Gastroesophageal sphincter (tissue), 3 donors: ENCODE data around the gene MSH3.

ENCODE experiments used
- CTCF ChIP-seq, 4 experiments: fragments of 200-600 bp in 2 of 4; fragments of 450-650 bp in 2 of 4; sonication (generic) in 1 of 4; IDR thresholded peaks; one replicate each; pipeline ENCODE4 v1.5.1; 2017 to 2019; ENCODE audit warnings: antibody characterized with exemption in 4 of 4, mild to moderate bottlenecking in 2 of 4, moderate library complexity in 2 of 4
- POLR2A ChIP-seq, 2 donors: fragments of 450-650 bp; IDR thresholded peaks; one replicate each; pipeline ENCODE4 v1.6.1; 2017; ENCODE audit warnings: antibody characterized with exemption in 2 of 2, mild to moderate bottlenecking in 2 of 2, moderate library complexity in 1 of 2

DNA sequence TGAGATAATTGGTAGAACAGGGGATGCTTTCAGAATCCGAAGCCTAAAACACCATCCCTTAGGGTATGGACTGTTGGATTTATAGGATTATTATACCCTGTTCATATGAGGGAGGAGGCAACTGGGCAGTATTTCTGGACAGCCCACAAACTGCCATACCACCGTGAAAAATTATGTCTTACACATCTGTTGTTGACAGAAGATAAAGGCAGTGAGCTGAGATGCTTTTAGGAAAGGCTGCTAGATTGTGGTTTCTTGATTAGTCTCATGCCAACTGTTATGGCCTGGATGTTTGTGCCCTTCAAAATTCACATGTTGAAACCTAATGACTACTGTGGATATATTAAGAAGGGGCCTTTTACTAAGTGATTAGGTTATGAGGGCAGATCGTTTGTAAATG lies 84.0 kb downstream of the MSH3 start:
- TF ChIP-seq CTCF (IDR thresholded peaks at IDR 0.05) (no peak), POLR2A (IDR thresholded peaks at IDR 0.05) (no peak)
